Stimulated activated naive CD4-positive, alpha-beta T cell treated with Interleukin-2 at 50 U/mL for 16 hours (primary cell): ENCODE measurements around the gene ZNF485.
A peak's percentile ranks its signal among the peaks of the same experiment; 100 is the strongest.
"Not testable (repeated sequence)": the region's sequence is repeated elsewhere in the genome, so short reads cannot be mapped to it uniquely, and the experiment has no call there.

Experiments
- DNase-seq: peaks from one replicate; lab custom pipeline; 2025; lab: John Stamatoyannopoulos, UW

The ZNF485 gene

GRCh38 chr10:43606323-43607198 lies at the start of gene ZNF485:
Gene ZNF485, plus strand, starts transcription at chr10:43606438. Its CDS starts 613 bp downstream, at chr10:43607051.
- peak; percentile 51 for DNase-seq

GRCh38 chr10:43557214-43557613 lies 49.0 kb upstream of the ZNF485 start:
- DNase-seq, result no peak

GRCh38 chr10:43569681-43570080 lies 36.6 kb upstream of the ZNF485 start:
- no peak for DNase-seq

- DNase-seq, result no peak
Observed at GRCh38 chr10:43570971-43571370, 35.3 kb upstream of the ZNF485 start.

- no peak for DNase-seq
Observed at GRCh38 chr10:43573250-43574000, 32.8 kb upstream of the ZNF485 start.

GRCh38 chr10:43574001-43574892 lies 32.0 kb upstream of the ZNF485 start, which contains the start of gene ZNF239:
Gene ZNF239, minus strand, starts transcription at chr10:43574616. Its CDS starts 16,537 bp downstream, at chr10:43558079.
- DNase-seq, result peak; percentile 79

GRCh38 chr10:43574906-43575305 lies 31.3 kb upstream of the ZNF485 start:
- no peak for DNase-seq

GRCh38 chr10:43576062-43576461 lies 30.2 kb upstream of the ZNF485 start:
- DNase-seq, result no peak

- peak; percentile 13 for DNase-seq
Observed at GRCh38 chr10:43576580-43576979, 29.7 kb upstream of the ZNF485 start.

GRCh38 chr10:43584051-43584450 lies 22.2 kb upstream of the ZNF485 start:
- DNase-seq, result no peak

GRCh38 chr10:43585046-43585445 lies 21.2 kb upstream of the ZNF485 start:
- DNase-seq, result no peak

GRCh38 chr10:43585981-43586729 lies 20.1 kb upstream of the ZNF485 start:
- no peak for DNase-seq

- DNase-seq, result not testable (repeated sequence)
Observed at GRCh38 chr10:43586730-43587115, 19.5 kb upstream of the ZNF485 start.

- DNase-seq, result no peak
Observed at GRCh38 chr10:43591303-43591904, 14.8 kb upstream of the ZNF485 start.

GRCh38 chr10:43594944-43595589 lies 11.2 kb upstream of the ZNF485 start:
- peak; percentile 9 for DNase-seq

GRCh38 chr10:43595739-43596298 lies 10.4 kb upstream of the ZNF485 start:
- DNase-seq, result no peak

- no peak for DNase-seq
Observed at GRCh38 chr10:43596546-43596945, 9.7 kb upstream of the ZNF485 start.

GRCh38 chr10:43598446-43598845 lies 7.8 kb upstream of the ZNF485 start:
- DNase-seq, result no peak

- DNase-seq, result no peak
Observed at GRCh38 chr10:43599333-43599732, 6.9 kb upstream of the ZNF485 start.

GRCh38 chr10:43601576-43601975 lies 4.7 kb upstream of the ZNF485 start:
- not testable (repeated sequence) for DNase-seq
